Activated naive CD8-positive, alpha-beta T cell treated with anti-CD3 and anti-CD28 coated beads for 36 hours (primary cell): ENCODE data around the gene SEC61G. TPM values are rescaled to one million over a fixed set of nuclear protein-coding genes. Genes with fewer than 3 reads are reported as not detected.

Experiments used
- DNase-seq: peaks from one replicate; pipeline ENCODE4 v3.0.0; 2021
- H3K27ac Mint-ChIP-seq: one replicate; pipeline ENCODE4 v1.8.0; 2022; ENCODE audit warnings: mild to moderate bottlenecking, moderate library complexity, mixed read lengths
- H3K27me3 Mint-ChIP-seq: one replicate; pipeline ENCODE4 v1.8.0; 2022; ENCODE audit warnings: mild to moderate bottlenecking, mixed read lengths
- H3K36me3 Mint-ChIP-seq: one replicate; pipeline ENCODE4 v1.8.0; 2021; ENCODE audit warnings: mild to moderate bottlenecking, mixed read lengths
- H3K4me1 Mint-ChIP-seq: one replicate; pipeline ENCODE4 v1.8.0; 2021; ENCODE audit warnings: mixed read lengths
- H3K4me3 Mint-ChIP-seq: one replicate; pipeline ENCODE4 v1.8.0; 2022; ENCODE audit warnings: mild to moderate bottlenecking, moderate library complexity, mixed read lengths
- H3K9me3 Mint-ChIP-seq: one replicate; pipeline ENCODE4 v1.8.0; 2022; ENCODE audit warnings: mixed read lengths
- total RNA-seq, 2 experiments: library from RNA; stranded (reverse); gene quantifications; one replicate each; pipeline ENCODE4 v1.2.3, GENCODE V29; 2021

Gene SEC61G
- total RNA-seq, 2 experiments from 2014 or later = 131 to 163 TPM

DNA sequence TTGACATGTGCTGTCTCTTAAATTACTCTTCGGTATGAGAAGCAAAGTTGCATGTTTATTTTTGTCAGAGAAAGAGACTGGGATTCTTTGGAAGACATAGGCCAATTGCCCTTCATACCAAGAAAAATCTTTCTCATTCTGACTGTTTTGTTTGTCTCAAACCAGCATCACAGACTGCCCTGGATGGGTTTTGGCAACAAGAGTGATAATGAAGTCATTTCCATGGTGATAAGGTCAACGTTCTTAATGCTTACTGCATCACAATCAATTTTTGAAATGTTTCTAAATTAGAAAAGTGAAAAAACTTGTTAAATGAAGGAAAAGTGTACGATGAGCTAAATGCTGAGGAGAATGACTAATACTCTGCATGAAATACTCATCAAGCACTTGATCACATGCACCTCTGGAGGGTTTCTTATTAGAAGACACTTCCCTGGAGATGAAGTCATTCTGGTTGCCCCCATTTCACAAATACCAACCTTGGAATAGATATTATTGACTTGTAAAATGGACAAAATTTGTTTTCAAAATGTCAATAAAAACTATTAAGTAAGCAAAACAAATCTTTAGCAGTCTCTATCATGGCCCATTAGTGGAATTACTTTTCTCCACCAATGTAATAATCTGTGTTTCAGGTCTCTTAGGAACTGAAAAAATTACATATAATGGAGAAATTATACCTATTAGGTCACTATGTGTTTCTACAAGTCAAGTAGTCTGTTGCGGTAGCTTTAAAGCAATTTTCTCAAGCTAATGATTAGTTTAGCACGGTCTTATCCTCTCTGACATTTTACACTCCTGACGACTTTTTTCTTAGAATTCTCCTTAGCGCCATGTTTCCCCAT lies 19.9 kb upstream of the SEC61G start:
- H3K9me3 Mint-ChIP-seq = peaks cover 18% of the 10 kb centered on the region
- peaks cover 13% of the 10 kb centered on the region for H3K36me3 Mint-ChIP-seq
- H3K27me3 Mint-ChIP-seq = peaks cover 6% of the 10 kb centered on the region
- H3K4me1 Mint-ChIP-seq = peaks cover 3% of the 10 kb centered on the region
- no peak for DNase-seq
- H3K4me3 Mint-ChIP-seq = no peak overlapping the region
- no peak overlapping the region for H3K27ac Mint-ChIP-seq

DNA sequence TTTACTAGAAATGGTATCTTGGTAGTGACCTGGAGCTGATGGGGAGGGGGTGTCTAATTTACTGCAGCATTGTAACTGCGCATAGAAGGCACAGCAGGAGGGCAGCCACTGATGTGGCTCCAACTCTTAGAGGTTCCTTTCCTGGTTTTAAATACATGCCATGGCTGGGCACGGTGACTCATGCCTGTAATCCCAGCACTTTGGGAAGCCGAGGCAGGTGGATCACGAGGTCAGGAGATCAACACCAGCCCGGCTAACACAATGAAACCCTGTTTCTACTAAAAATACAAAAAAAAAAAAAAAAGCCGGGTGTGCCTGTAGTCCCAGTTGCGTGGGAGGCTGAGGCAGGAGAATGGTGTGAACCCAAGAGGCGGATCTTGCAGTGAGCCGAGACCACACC lies 19.2 kb upstream of the SEC61G start:
- peaks cover 13% of the 10 kb centered on the region for H3K36me3 Mint-ChIP-seq
- H3K27ac Mint-ChIP-seq = no peak overlapping the region
- peaks cover 18% of the 10 kb centered on the region for H3K9me3 Mint-ChIP-seq
- DNase-seq = no peak
- H3K27me3 Mint-ChIP-seq = peaks cover 12% of the 10 kb centered on the region
- H3K4me1 Mint-ChIP-seq = peaks cover 6% of the 10 kb centered on the region
- H3K4me3 Mint-ChIP-seq = no peak overlapping the region

DNA sequence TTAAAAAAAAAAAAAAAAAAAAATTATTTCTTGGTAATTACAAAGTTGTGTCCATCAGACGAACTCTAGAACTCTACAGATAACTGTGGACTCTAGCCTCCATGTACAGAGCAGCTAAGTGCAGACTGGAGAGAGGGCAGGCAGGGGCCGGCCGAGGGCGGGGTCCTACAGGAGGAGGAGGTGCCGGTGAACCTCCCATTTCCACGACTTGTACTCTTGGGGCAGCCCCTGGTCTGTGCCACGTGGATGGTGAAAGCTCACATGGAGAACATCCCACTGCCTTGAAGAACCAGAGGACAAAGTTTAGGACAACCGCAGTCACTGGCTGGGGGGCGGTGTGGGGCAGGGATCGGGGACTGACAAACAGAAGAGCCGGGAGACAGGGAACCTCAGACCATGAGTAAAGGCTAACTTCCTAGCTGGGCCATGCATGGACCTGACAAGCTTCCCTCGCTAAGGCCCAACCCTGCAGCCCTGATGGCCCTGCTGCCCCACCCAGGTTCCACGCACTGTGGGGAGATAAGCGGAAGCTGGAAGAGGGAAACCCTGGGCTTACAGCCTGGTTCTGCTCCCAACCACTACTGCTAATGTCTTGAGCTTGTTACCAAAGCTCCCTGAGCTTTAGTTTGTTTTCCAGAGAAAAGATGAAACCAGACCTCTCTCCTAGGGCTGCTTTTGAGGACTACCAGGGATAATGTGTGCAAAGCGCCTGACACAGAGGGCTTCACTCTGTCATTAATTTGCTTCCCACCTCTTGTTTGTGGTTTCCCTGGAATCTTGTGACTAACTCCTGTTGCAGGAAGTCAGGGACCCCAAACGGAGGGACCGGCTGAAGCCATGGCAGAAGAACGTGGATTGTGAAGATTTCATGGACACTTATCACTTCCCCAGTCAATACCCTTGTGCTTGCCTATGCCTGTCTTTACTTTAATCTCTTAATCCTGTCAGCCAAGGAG lies 16.1 kb upstream of the SEC61G start:
- Mint-ChIP-seq H3K9me3 (peaks cover 18% of the 10 kb centered on the region), H3K4me3 (no peak overlapping the region), H3K36me3 (peaks cover 13% of the 10 kb centered on the region), H3K27me3 (peaks cover 35% of the 10 kb centered on the region), H3K27ac (no peak overlapping the region), H3K4me1 (peaks cover 6% of the 10 kb centered on the region)
- no peak for DNase-seq

- H3K27ac Mint-ChIP-seq = peak overlapping the region; percentile 16
- H3K36me3 Mint-ChIP-seq = peaks cover 13% of the 10 kb centered on the region
- H3K9me3 Mint-ChIP-seq = peaks cover 18% of the 10 kb centered on the region
- peaks cover 6% of the 10 kb centered on the region for H3K4me1 Mint-ChIP-seq
- peak overlapping the region; percentile 61 for H3K4me3 Mint-ChIP-seq
- peak; percentile 62 for DNase-seq
- peaks cover 48% of the 10 kb centered on the region for H3K27me3 Mint-ChIP-seq
Measured at GRCh38 chr7:54773472-54774399, 14.7 kb upstream of the SEC61G start.

- Mint-ChIP-seq H3K27me3 (peaks cover 70% of the 10 kb centered on the region), H3K27ac (no peak overlapping the region), H3K4me3 (no peak overlapping the region), H3K36me3 (no peaks in the 10 kb centered on the region), H3K4me1 (peaks cover 6% of the 10 kb centered on the region), H3K9me3 (peaks cover 1% of the 10 kb centered on the region)
- DNase-seq = no peak
Measured at GRCh38 chr7:54769203-54769602, 10.2 kb upstream of the SEC61G start.

DNA sequence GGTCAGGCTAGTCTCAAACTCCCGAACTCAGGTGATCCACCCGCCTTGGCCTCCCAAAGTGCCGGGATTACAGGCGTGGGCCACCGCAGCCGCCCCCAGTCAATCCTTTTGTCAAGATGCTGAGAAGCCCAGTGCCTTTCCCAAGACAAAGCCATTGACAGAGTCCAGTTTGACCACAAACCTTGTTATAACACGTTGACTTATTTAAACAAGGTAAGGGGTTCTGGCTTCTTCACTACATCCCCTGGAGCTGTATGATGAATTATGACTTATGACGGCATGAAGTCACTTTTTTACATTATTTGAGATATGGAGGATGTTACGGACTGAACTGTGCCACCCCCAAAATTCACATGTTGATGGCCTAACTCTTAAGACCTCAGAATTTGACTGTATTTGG lies 5.8 kb upstream of the SEC61G start:
- no peak overlapping the region for H3K4me3 Mint-ChIP-seq
- peaks cover 43% of the 10 kb centered on the region for H3K27me3 Mint-ChIP-seq
- H3K27ac Mint-ChIP-seq = no peak overlapping the region

DNA sequence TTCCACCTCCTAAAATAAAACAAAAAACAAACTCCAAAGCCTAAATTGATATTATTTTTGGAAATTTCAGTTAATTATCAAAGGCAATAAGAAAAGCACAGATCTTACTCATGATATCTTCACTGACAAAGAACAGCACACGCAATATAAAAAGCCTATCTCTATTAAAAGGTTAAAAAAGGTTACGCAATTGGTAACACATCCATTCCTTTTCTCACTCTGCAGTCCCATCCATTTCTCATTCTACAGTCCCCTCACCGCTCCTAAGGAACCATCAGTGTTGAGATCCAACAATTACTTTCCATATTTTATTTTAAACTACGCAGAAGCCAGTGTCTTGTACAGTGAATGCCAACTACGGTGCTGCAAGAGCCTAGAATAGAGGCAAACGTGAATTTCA lies 1.3 kb downstream of the SEC61G start:
- Mint-ChIP-seq H3K4me3 (peak overlapping the region; percentile 99), H3K4me1 (peaks cover 18% of the 10 kb centered on the region), H3K27ac (no peak overlapping the region), H3K27me3 (peaks cover 3% of the 10 kb centered on the region), H3K36me3 (peaks cover 36% of the 10 kb centered on the region), H3K9me3 (no peaks in the 10 kb centered on the region)
- DNase-seq = no peak

More for the DNA sequence above, 5.8 kb upstream of the SEC61G start:
- Mint-ChIP-seq H3K9me3 (no peaks in the 10 kb centered on the region), H3K4me1 (no peaks in the 10 kb centered on the region), H3K36me3 (peaks cover 7% of the 10 kb centered on the region)
- DNase-seq = no peak

GRCh38 chr7:54749200-54749599 lies 9.8 kb downstream of the SEC61G start:
- Mint-ChIP-seq H3K27me3 (no peaks in the 10 kb centered on the region), H3K4me1 (peaks cover 2% of the 10 kb centered on the region), H3K36me3 (peaks cover 39% of the 10 kb centered on the region), H3K4me3 (no peak overlapping the region), H3K27ac (no peak overlapping the region), H3K9me3 (no peaks in the 10 kb centered on the region)
- no peak for DNase-seq

GRCh38 chr7:54747234-54747633 lies 11.8 kb downstream of the SEC61G start:
- Mint-ChIP-seq H3K36me3 (peaks cover 30% of the 10 kb centered on the region), H3K4me3 (no peak overlapping the region), H3K4me1 (no peaks in the 10 kb centered on the region), H3K9me3 (no peaks in the 10 kb centered on the region), H3K27me3 (no peaks in the 10 kb centered on the region), H3K27ac (no peak overlapping the region)
- DNase-seq = no peak

- Mint-ChIP-seq H3K9me3 (no peaks in the 10 kb centered on the region), H3K27ac (no peak overlapping the region), H3K4me3 (no peak overlapping the region), H3K4me1 (no peaks in the 10 kb centered on the region), H3K27me3 (no peaks in the 10 kb centered on the region), H3K36me3 (peaks cover 21% of the 10 kb centered on the region)
- DNase-seq = no peak
Measured at GRCh38 chr7:54743580-54743979, 15.4 kb downstream of the SEC61G start.

DNA sequence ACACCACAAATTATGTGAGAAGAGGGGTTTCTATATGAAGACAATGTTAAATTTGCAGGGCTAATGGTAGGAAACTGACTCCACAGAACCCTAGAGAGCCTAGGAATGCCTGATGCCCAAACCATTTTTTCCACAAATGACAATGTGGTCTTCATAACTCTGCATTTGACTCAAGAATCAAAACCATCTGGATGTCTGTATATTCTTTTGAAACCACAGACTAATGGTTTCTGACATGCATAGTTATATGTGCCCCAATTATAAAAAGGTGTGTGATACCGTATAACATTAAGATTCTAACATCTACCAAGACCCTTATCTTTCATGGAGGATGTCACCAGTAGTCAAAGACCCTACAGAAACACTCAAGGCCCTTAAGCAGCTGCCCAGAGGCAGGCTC lies 20.3 kb downstream of the SEC61G start:
- no peaks in the 10 kb centered on the region for H3K27me3 Mint-ChIP-seq
- no peak for DNase-seq
- no peak overlapping the region for H3K4me3 Mint-ChIP-seq
- no peaks in the 10 kb centered on the region for H3K4me1 Mint-ChIP-seq
- H3K36me3 Mint-ChIP-seq = peaks cover 14% of the 10 kb centered on the region
- no peak overlapping the region for H3K27ac Mint-ChIP-seq
- H3K9me3 Mint-ChIP-seq = peaks cover 14% of the 10 kb centered on the region

DNA sequence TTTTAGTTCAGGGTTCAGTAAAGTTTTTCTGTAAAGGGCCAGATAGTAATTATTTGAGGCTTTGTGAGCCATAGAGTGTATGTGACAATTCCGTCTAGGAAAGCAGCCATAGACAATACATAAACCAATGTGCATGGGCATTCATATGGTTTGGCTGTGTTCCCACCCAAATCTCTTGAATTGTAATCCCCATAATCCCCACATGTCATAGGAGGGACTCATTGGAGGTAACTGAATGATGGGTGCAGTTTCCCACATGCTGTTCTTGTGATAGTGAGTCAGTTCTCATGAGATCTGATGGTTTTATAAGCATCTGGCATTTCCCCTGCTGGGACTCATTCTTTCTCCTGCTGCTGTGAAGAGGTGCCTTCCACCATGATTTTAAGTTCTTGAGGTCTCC lies 29.9 kb downstream of the SEC61G start:
- Mint-ChIP-seq H3K36me3 (no peaks in the 10 kb centered on the region), H3K4me3 (no peak overlapping the region), H3K27ac (no peak overlapping the region), H3K9me3 (peaks cover 4% of the 10 kb centered on the region), H3K4me1 (no peaks in the 10 kb centered on the region), H3K27me3 (no peaks in the 10 kb centered on the region)
- no peak for DNase-seq

GRCh38 chr7:54728411-54728810 lies 30.6 kb downstream of the SEC61G start:
- H3K36me3 Mint-ChIP-seq = no peaks in the 10 kb centered on the region
- no peak overlapping the region for H3K4me3 Mint-ChIP-seq
- no peaks in the 10 kb centered on the region for H3K27me3 Mint-ChIP-seq
- H3K4me1 Mint-ChIP-seq = no peaks in the 10 kb centered on the region
- H3K9me3 Mint-ChIP-seq = no peaks in the 10 kb centered on the region
- H3K27ac Mint-ChIP-seq = no peak overlapping the region
- DNase-seq = no peak

DNA sequence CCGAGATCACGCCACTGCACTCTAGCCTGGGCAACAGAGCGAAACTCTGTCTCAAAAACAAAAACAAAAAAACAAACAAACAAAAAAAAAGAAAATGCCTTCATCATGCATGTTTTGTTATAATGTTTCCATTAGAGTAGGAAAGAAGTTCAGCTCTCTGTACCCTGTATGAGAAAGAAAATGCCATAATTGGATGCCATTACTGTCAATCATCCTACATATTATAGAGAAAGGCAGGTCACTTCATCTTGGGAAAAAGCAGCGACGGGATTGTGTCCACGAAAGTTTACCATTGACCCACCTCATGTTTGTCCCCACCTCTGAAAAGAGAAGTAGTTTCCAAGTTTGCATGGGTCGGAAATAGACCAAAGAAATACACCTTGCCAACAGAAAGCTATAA lies 33.8 kb downstream of the SEC61G start:
- Mint-ChIP-seq H3K4me1 (no peaks in the 10 kb centered on the region), H3K4me3 (no peak overlapping the region), H3K27ac (no peak overlapping the region), H3K36me3 (no peaks in the 10 kb centered on the region), H3K9me3 (peaks cover 2% of the 10 kb centered on the region), H3K27me3 (no peaks in the 10 kb centered on the region)
- DNase-seq = no peak
